Stimulated activated naive CD4-positive, alpha-beta T cell treated with Interleukin-2 at 50 U/mL for 16 hours (primary cell): Measurements from ENCODE around the gene ATRX.
"Not testable (repeated sequence)": the region's sequence is repeated elsewhere in the genome, so short reads cannot be mapped to it uniquely, and the experiment has no call there.

ENCODE experiments used
- DNase-seq: peaks from one replicate; lab custom pipeline; 2025; lab: John Stamatoyannopoulos, UW

ATRX gene

GRCh38 chrX:77785486-77786364 lies at the start of gene ATRX:
Gene ATRX (minus strand): TSS chrX:77786216. CDS start chrX:77786001, 215 bp downstream.
- DNase-seq: peak; percentile 73

- not testable (repeated sequence) for DNase-seq
Observed at GRCh38 chrX:77831544-77831943, 45.5 kb upstream of the ATRX start.

DNA sequence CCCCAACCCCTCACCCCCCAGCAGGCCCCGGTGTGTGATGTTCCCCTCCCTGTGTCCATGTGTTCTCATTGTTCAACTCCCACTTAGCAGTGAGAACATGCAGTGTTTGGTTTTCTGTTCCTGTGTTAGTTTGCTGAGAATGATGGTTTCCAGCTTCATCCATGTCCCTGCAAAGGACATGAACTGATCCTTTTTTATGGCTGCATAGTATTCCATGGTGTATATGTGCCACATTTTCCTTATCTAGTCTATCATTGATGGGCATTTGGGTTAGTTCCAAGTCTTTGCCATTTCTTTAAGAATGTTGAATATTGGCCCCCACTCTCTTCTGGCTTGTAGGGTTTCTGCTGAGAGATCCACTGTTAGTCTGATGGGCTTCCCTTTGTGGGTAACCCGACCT lies 36.0 kb upstream of the ATRX start:
- DNase-seq: not testable (repeated sequence)

DNA sequence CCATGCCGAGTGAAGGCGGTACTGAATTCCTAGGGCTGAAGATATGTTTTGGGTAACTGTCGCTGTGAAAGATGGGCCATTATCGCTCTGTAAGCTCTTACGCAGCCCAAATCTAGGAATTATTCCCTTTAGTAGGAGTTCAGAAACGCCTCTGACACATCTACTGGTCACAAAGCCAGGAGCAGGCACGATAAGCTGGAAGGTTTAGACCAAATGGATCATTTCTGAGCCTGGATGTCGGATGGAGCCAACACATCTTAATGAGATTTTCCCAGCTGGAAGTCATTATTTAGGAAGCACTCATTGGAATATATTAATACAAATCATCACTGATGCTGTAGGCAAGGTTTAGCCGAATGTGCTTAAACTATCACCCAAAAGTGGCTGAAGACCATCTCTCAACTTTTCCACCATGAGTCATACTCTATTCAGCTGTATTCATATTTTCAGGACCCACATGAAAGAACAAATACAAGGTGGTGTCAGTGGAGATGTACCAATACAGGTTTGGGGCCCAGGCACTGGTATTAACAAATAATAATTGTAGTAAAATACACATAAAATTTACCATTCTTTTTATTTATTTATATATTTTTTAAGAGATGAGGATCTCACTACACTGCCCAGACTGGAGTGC lies 34.2 kb upstream of the ATRX start:
- DNase-seq: no peak

- DNase-seq: no peak
Observed at GRCh38 chrX:77814210-77814609, 28.2 kb upstream of the ATRX start.

GRCh38 chrX:77802201-77802600 lies 16.2 kb upstream of the ATRX start:
- DNase-seq: no peak

DNA sequence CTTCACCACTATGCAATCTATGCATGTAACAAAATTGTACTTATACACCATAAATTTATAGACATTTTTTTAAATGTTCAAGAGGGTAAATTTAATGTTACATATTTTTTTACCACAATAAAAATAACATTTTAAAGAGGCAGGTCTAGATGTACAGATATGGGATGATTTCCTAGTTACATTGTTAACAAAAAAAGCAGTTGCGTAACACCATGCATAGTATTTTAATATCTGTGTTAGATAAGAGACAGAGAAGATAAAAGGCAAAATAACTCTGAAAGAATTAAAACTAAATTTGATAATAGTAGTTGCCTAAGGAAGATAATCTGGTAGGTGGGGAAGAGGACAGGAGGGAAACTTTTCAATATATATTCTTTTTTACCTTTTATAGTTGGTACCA lies 9.1 kb upstream of the ATRX start:
- DNase-seq: no peak

- DNase-seq: no peak
Observed at GRCh38 chrX:77793946-77794345, 7.9 kb upstream of the ATRX start.

GRCh38 chrX:77788050-77788449 lies 2.0 kb upstream of the ATRX start:
- DNase-seq: no peak

GRCh38 chrX:77786365-77786680 lies 307 bp upstream of the ATRX start:
- no peak for DNase-seq

- DNase-seq: no peak
Observed at GRCh38 chrX:77779695-77780094, 6.3 kb downstream of the ATRX start.

- DNase-seq: no peak
Observed at GRCh38 chrX:77776659-77777058, 9.4 kb downstream of the ATRX start.

DNA sequence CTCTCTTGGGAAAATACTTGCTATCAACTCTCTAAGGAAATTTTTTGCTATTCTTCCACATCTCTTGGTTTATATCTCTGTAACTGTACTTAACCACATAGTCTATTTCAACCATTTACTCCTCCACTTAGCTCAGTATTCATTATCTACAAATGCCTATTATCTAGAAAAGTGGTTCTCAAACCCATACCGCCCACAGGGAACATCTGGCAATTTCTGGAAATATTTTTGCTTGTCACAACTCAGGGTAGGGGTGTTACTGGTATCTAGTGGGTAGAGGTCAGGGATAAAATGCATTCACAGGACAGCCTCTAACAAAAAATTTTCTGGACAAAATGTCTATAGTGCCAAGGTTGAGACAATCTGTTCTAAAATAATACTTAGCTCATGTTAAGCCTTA lies 14.4 kb downstream of the ATRX start:
- no peak for DNase-seq

DNA sequence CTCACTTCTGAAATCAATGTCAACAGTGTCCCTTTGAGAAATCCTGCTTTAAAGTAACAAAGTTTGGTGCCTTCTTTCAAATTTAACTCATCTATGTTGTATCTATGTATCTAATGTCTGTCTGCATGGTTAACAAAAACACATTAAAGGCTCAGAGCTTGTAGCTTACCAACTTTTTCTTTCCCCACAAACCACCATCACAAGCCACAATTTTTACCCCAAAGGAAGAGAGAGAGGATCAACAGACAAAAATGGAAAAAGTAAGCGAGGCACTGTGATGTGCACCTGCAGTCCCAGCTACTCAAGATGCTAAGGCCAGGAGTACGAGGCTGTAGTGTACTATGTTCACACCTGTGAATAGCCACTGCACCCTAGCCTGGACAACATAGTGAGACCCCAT lies 17.2 kb downstream of the ATRX start:
- no peak for DNase-seq

DNA sequence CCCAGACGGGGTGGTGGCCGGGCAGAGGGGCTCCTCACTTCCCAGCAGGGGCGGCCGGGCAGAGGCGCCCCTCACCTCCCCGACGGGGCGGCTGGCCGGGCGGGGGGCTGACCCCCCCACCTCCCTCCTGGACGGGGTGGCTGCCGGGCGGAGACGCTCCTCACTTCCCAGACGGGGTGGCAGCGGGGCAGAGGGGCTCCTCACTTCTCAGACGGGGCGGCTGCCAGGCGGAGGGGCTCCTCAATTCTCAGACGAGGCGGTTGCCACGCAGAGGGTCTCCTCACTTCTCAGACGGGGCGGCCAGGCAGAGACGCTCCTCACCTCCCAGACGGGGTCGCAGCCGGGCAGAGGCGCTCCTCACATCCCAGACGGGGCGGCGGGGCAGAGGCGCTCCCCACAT lies 19.8 kb downstream of the ATRX start:
- DNase-seq: not testable (repeated sequence)

DNA sequence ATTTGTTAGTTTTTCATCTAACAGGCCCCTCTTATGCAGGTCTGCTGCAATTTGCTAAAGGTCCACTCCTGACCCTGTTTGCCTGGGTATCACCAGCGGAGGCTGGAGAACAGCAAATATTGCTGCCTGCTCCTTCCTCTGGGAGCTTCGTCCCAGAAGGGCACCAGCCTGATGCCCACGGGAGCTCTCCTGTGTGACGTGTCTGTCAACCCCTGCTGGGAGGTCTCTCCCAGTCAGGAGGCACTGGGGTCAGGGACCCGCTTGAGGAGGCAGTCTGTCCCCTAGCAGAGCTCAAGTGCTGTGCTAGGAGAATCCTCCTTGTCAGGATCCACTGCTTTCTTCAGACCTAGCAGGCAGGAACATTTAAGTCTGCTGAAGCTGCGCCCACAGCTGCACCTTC lies 30.5 kb downstream of the ATRX start:
- no peak for DNase-seq

DNA sequence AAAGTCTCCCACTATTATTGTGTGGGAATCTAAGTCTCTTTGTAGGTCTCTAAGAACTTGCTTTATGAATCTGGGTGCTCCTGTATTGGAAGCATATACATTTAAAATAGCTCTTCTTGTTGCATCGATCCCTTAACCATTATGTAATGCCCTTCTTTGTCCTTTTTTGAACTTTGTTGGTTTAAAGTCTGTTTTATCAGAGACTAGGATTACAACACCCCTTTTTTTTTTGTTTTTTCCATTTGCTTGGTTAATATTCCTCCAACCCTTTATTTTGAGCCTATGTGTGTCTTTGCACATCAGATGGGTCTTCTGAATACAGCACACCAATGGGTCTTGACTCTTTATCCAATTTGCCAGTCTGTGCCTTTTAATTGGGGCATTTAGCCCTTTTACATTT lies 32.1 kb downstream of the ATRX start:
- not testable (repeated sequence) for DNase-seq

DNA sequence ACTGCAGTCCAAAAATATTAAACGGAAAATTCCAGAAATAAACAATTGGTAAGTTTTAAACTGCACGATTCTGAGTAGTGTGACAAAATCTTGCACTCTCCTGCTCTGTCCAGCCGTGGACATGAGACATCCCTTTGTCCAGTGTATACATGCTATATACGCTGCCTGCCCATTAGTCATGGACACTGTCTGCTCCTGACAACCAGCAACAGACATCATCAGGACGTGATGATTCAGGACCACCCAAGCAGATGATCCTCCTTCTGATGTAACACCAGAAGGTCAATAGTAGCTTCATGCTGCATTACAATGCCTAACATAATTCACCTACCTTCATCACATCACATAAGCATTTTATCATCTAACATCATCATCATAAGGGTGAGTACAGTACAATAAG lies 36.3 kb downstream of the ATRX start:
- no peak for DNase-seq

- DNase-seq: no peak
Observed at GRCh38 chrX:77743720-77744119, 42.3 kb downstream of the ATRX start.

- DNase-seq: no peak
Observed at GRCh38 chrX:77742788-77743476, 43.1 kb downstream of the ATRX start.

DNA sequence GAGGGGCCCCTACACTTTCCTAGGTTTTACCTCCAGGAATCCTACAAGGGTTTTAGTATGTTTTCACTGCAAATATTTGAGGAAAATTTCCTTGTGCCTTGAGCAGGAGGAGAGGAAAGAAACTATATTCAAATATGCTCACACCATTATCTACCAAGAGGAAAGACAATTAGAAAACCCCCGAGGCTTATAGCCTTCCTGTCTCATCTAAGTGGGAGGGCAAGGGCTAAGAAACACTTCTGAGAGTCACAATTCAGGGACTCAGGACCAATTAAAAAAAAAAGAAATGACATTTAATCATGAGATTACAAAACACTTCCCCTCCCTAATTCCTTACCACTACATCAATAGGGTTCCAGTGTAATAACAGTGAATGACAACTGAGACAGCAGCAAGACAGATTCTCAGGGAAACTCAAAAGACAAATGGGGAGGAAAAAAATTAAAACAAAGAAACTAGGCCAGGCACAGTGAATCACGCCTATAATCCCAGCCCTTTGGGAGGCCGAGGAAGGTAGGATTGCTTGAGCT lies 45.6 kb downstream of the ATRX start:
- DNase-seq: no peak

- no peak for DNase-seq
Observed at GRCh38 chrX:77733342-77733741, 52.7 kb downstream of the ATRX start.
